Measurements from ENCODE around the gene PTPRS.
A peak's percentile ranks its signal among the peaks of the same experiment; 100 is the strongest.
"Not testable (repeated sequence)": the region's sequence is repeated elsewhere in the genome, so short reads cannot be mapped to it uniquely, and the experiment has no call there.

PTPRS gene

GRCh38 chr19:5340637-5341447, at the start of gene PTPRS:
TSS of gene PTPRS (minus strand) at chr19:5340812. CDS start at chr19:5286140, 54,672 bp downstream.
- peak; percentile 51 to 58 for DNase-seq

- no peak for DNase-seq
Observed at GRCh38 chr19:5389353-5389752, 48.7 kb upstream of the PTPRS start.

- no peak for DNase-seq
Observed at GRCh38 chr19:5387472-5387871, 46.9 kb upstream of the PTPRS start.

GRCh38 chr19:5386841-5387240, 46.2 kb upstream of the PTPRS start:
- DNase-seq, result no peak

GRCh38 chr19:5381197-5381596, 40.6 kb upstream of the PTPRS start:
- not testable (repeated sequence) for DNase-seq

- DNase-seq, result no peak
Observed at GRCh38 chr19:5380215-5380919, 39.8 kb upstream of the PTPRS start.

GRCh38 chr19:5376928-5377327, 36.3 kb upstream of the PTPRS start:
- no peak for DNase-seq

GRCh38 chr19:5372572-5373200, 32.1 kb upstream of the PTPRS start:
- no peak for DNase-seq

- peak in 1 of 2 donors; percentile 35 for DNase-seq
Observed at GRCh38 chr19:5369962-5370367, 29.4 kb upstream of the PTPRS start.

GRCh38 chr19:5369304-5369703, 28.7 kb upstream of the PTPRS start:
- DNase-seq, result no peak

GRCh38 chr19:5367530-5368133, 27.0 kb upstream of the PTPRS start:
- no peak for DNase-seq

GRCh38 chr19:5365905-5366304, 25.3 kb upstream of the PTPRS start:
- no peak for DNase-seq

- no peak for DNase-seq
Observed at GRCh38 chr19:5364674-5365073, 24.1 kb upstream of the PTPRS start.

- DNase-seq, result not testable (repeated sequence)
Observed at GRCh38 chr19:5361839-5362238, 21.2 kb upstream of the PTPRS start.

GRCh38 chr19:5361407-5361806, 20.8 kb upstream of the PTPRS start:
- no peak for DNase-seq

- DNase-seq, result no peak
Observed at GRCh38 chr19:5360003-5360780, 19.6 kb upstream of the PTPRS start.

GRCh38 chr19:5358173-5358800, 17.7 kb upstream of the PTPRS start:
- no peak for DNase-seq

GRCh38 chr19:5357584-5357983, 17.0 kb upstream of the PTPRS start:
- no peak for DNase-seq

GRCh38 chr19:5356918-5357317, 16.3 kb upstream of the PTPRS start:
- DNase-seq, result no peak

- DNase-seq, result no peak
Observed at GRCh38 chr19:5356428-5356827, 15.8 kb upstream of the PTPRS start.

- no peak for DNase-seq
Observed at GRCh38 chr19:5355693-5356092, 15.1 kb upstream of the PTPRS start.

GRCh38 chr19:5355076-5355475, 14.5 kb upstream of the PTPRS start:
- DNase-seq, result no peak

All from activated CD4-positive, alpha-beta T cell treated with anti-CD3 and anti-CD28 coated beads for 4 hours (primary cell).